ENCODE data around the gene RAET1G. TPM values are rescaled to one million over a fixed set of nuclear protein-coding genes. Genes with fewer than 3 reads are reported as not detected.
A peak's percentile ranks its signal among the peaks of the same experiment; 100 is the strongest.
"Not testable (repeated sequence)": the region's sequence is repeated elsewhere in the genome, so short reads cannot be mapped to it uniquely, and the experiment has no call there.

Gene RAET1G
- polyA plus RNA-seq (ENCODE audit: insufficient read length in 4 of 4): 1 to 10 TPM; 1.1 to 1.8 (median 1.4) TPM

GRCh38 chr6:149922642-149923326 is at the start of gene RAET1G:
TSS of gene RAET1G (minus strand) at chr6:149923121. CDS start at chr6:149923010, 111 bp downstream.
- peak; percentile 73 to 84 (median 74) for DNase-seq (ENCODE audit: low read depth in 4 of 4, low spot score in 3 of 4)

- no peak for DNase-seq (ENCODE audit: low read depth in 4 of 4, low spot score in 3 of 4)
Measured at GRCh38 chr6:149969635-149970034, 46.7 kb upstream of the RAET1G start.

- DNase-seq (ENCODE audit: low read depth in 4 of 4, low spot score in 3 of 4): not testable (repeated sequence)
Measured at GRCh38 chr6:149968909-149969308, 46.0 kb upstream of the RAET1G start.

GRCh38 chr6:149967999-149968398 is 45.1 kb upstream of the RAET1G start:
- DNase-seq (ENCODE audit: low read depth in 4 of 4, low spot score in 3 of 4): not testable (repeated sequence)

GRCh38 chr6:149967591-149967990 is 44.7 kb upstream of the RAET1G start:
- DNase-seq (ENCODE audit: low read depth in 4 of 4, low spot score in 3 of 4): no peak

GRCh38 chr6:149966319-149966718 is 43.4 kb upstream of the RAET1G start:
- DNase-seq (ENCODE audit: low read depth in 4 of 4, low spot score in 3 of 4): not testable (repeated sequence)

- DNase-seq (ENCODE audit: low read depth in 4 of 4, low spot score in 3 of 4): no peak
Measured at GRCh38 chr6:149965194-149966020, 42.5 kb upstream of the RAET1G start.

GRCh38 chr6:149964308-149965193 is 41.6 kb upstream of the RAET1G start:
- DNase-seq (ENCODE audit: low read depth in 4 of 4, low spot score in 3 of 4): no peak

GRCh38 chr6:149963462-149964307 is 40.8 kb upstream of the RAET1G start, which contains the start of gene ULBP1:
TSS of gene ULBP1 (plus strand) at chr6:149963943. CDS start at chr6:149964050, 107 bp downstream.
- peak in 1 of 4 donors; percentile 47 for DNase-seq (ENCODE audit: low read depth in 4 of 4, low spot score in 3 of 4)

- no peak for DNase-seq (ENCODE audit: low read depth in 4 of 4, low spot score in 3 of 4)
Measured at GRCh38 chr6:149963212-149963461, 40.2 kb upstream of the RAET1G start.

- no peak for DNase-seq (ENCODE audit: low read depth in 4 of 4, low spot score in 3 of 4)
Measured at GRCh38 chr6:149962461-149963211, 39.7 kb upstream of the RAET1G start.

GRCh38 chr6:149961728-149962425 is 39.0 kb upstream of the RAET1G start:
- no peak for DNase-seq (ENCODE audit: low read depth in 4 of 4, low spot score in 3 of 4)

GRCh38 chr6:149960488-149960887 is 37.6 kb upstream of the RAET1G start:
- DNase-seq (ENCODE audit: low read depth in 4 of 4, low spot score in 3 of 4): no peak

- DNase-seq (ENCODE audit: low read depth in 4 of 4, low spot score in 3 of 4): not testable (repeated sequence)
Measured at GRCh38 chr6:149959806-149960205, 36.9 kb upstream of the RAET1G start.

GRCh38 chr6:149958124-149958523 is 35.2 kb upstream of the RAET1G start:
- not testable (repeated sequence) for DNase-seq (ENCODE audit: low read depth in 4 of 4, low spot score in 3 of 4)

GRCh38 chr6:149955654-149956317 is 32.9 kb upstream of the RAET1G start:
- not testable (repeated sequence) for DNase-seq (ENCODE audit: low read depth in 4 of 4, low spot score in 3 of 4)

GRCh38 chr6:149954984-149955653 is 32.2 kb upstream of the RAET1G start:
- not testable (repeated sequence) for DNase-seq (ENCODE audit: low read depth in 4 of 4, low spot score in 3 of 4)

Measured in right renal pelvis (tissue), 4 donors.